Motor neuron (in vitro differentiated cells): ENCODE results near the gene TNFRSF18. TPM values are rescaled to one million over a fixed set of nuclear protein-coding genes. Genes with fewer than 3 reads are reported as not detected.

Source experiments
- ATAC-seq, 8 experiments: fragments of 200-7000 bp; cut with Tn5 transposase; replicated peaks in 6 of 8; 2 replicates each; pipeline ENCODE4 v1.8.0; 2021; ENCODE audit warnings: mild to moderate bottlenecking in 8 of 8, moderate library complexity in 8 of 8
- H3K27ac ChIP-seq, 2 donors: fragments of 250-450 bp; sonication (Bioruptor Pico); 2 replicates each; pipeline ENCODE4 v1.9.0; 2021; ENCODE audit warnings: antibody characterized with exemption in 2 of 2, mild to moderate bottlenecking in 2 of 2, moderate library complexity in 1 of 2
- H3K4me1 ChIP-seq, 2 donors: fragments of 250-450 bp; sonication (Bioruptor Pico); replicated peaks in 1 of 2; 2 replicates each; pipeline ENCODE4 v1.6.1; 2021; ENCODE audit warnings: antibody characterized with exemption in 2 of 2, mild to moderate bottlenecking in 2 of 2, moderate library complexity in 1 of 2
- H3K4me3 ChIP-seq, 5 donors: fragments of 250-450 bp; sonication (Bioruptor Pico); 2 replicates each; pipeline ENCODE4 v1.9.0; 2021; ENCODE audit warnings: antibody characterized with exemption in 5 of 5, mild to moderate bottlenecking in 5 of 5, moderate library complexity in 4 of 5
- WGBS, 10 experiments: fragments of 450-650 bp; shearing (Covaris generic); methylation state at CpG; one replicate each; pipeline ENCODE4 v1.0.0; 2022; 5-methylcytosine and 5-hydroxymethylcytosine counted together
- in situ Hi-C, 9 experiments: fragments of 400-800 bp; cut with MboI; loops; one replicate each; pipeline ENCODE4 v1.15.0; 2021; ENCODE audit warnings: low sequenced_read_pairs in 9 of 9, low pct_unique_long_range_greater_than_20kb in 2 of 9; ENCODE audit not compliant: unreplicated experiment in 9 of 9
- total RNA-seq, 8 experiments: library from RNA; unstranded; fragments of 300-600 nt; gene quantifications; 2 replicates each; pipeline versions ENCODE4 v1.2.3 to v1.2.4, GENCODE V29; 2022

TNFRSF18 gene
- total RNA-seq, 8 experiments from 2014 or later = 0.24 to 0.49 TPM; not detected in 6

DNA sequence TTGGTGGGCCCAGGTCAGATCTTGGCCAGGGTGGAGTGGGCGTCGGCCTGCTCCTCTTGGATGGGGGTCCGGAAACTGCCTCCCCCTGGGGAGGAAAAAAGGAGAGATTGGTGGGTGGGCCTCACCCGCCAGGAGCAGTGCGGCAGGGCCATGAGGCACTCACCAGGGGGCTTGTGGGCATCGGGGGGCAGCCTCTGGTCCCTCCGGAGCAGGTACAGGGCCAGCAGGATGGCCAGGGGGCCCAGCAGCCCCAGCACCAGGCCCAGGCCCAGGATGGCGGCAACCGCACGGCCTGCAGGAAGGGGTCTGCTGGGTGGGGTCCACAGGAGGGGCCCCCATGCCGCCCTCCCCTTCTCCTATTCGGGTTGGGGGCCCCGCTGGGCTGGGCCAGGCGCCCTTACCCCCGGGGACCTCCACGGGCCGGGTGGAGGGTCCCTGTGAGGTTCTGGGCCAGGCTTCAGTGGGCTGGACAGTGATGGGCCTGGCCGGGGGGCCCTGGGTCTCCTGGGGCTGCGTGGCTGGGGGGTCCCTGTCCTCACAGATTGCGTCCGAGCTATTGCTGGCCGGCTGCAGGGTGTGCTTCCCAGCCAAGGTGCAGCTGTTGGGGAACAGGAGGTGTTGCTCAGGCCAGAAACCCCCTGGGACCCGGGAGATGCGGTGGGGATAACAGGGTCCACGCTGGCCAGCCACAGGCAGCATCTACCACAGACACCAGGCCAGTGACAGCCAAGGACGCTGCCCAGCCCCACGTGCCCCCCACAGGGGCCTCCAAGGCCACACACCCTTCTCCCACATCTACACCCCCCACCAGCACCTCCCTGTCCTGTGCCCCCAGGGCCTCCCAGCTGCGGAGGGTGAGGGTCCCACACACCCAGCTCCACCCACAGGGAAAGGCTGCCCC lies 5.4 kb upstream of the TNFRSF18 start:
- no peak for ATAC-seq
- Histone ChIP-seq H3K4me3 (no peak overlapping the region), H3K27ac (no peak overlapping the region), H3K4me1 (peaks cover 9 to 24% of the 10 kb centered on the region in 2 donors)
- in situ Hi-C loops = no loop called here
- WGBS, 10 experiments = 67 to 88% (median 80%) methylated on average over 1 to 5 of the region's 28 CpGs; no CpG with 5 or more reads in 7 of the 10 experiments

DNA sequence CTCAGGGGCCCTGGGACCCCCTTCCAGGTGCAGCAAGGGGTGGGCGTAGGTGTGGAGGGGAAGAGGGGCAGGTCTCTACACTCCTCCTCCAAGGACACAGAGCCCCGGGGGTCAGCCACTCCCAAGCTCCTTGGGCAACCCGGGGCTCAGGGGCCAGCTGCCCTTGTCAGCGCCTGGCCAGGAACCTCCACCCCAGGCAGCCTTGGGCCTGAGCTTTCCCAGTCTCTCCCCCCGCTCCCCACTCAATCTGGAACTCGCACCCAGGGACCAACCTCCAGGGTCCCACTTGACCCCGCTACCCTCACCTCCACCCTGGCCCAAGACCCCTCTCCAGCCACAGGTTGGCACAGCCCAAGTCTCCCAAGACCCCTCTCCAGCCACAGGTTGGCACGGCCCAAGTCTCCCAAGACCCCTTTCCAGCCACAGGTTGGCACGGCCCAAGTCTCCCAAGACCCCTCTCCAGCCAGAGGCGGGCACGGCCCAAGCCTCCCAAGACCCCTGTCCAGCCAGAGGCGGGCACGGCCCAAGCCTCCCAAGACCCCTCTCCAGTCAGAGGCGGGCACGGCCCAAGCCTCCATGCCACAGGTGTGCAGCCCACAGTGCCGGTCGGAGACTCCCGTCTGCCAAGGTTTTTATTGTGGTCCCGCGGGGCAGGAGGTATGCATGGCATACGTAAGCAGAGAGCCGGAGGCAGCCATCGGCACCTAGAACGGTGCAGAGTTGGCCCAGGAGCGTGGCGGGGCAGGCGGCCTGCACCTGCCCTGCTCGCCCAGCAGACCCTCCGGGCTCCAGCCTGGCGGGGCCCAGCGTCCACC lies 4.5 kb upstream of the TNFRSF18 start:
- Histone ChIP-seq H3K27ac (no peak overlapping the region), H3K4me1 (peaks cover 11 to 32% of the 10 kb centered on the region in 2 donors), H3K4me3 (no peak overlapping the region)
- 63 to 100% (median 100%) methylated on average over 1 to 10 of the region's 31 CpGs; no CpG with 5 or more reads in 5 of the 10 experiments for WGBS, 10 experiments
- in situ Hi-C loops = no loop called here
- no peak for ATAC-seq

- H3K4me1 ChIP-seq = peaks cover 11 to 32% of the 10 kb centered on the region in 2 donors
- ATAC-seq = no peak
- peak overlapping the region in 1 of 2 donors; percentile 70 for H3K27ac ChIP-seq
- WGBS, 10 experiments = 40 to 100% (median 85%) methylated on average over 1 to 10 of the region's 38 CpGs; no CpG with 5 or more reads in 5 of the 10 experiments
- no peak overlapping the region for H3K4me3 ChIP-seq
- in situ Hi-C loops = no loop called here
These were observed 2.5 kb upstream of the TNFRSF18 start for GRCh38 chr1:1208713-1209433.

GRCh38 chr1:1207571-1207892 lies 1.1 kb upstream of the TNFRSF18 start:
- no peak for ATAC-seq
- WGBS, 10 experiments = 33 to 80% (median 40%) methylated on average over 1 to 3 of the region's 11 CpGs; no CpG with 5 or more reads in 7 of the 10 experiments
- H3K4me1 ChIP-seq = peaks cover 11 to 32% of the 10 kb centered on the region in 2 donors
- peak overlapping the region; percentile 49 to 60 for H3K27ac ChIP-seq
- in situ Hi-C loops = no loop called here
- H3K4me3 ChIP-seq = no peak overlapping the region

DNA sequence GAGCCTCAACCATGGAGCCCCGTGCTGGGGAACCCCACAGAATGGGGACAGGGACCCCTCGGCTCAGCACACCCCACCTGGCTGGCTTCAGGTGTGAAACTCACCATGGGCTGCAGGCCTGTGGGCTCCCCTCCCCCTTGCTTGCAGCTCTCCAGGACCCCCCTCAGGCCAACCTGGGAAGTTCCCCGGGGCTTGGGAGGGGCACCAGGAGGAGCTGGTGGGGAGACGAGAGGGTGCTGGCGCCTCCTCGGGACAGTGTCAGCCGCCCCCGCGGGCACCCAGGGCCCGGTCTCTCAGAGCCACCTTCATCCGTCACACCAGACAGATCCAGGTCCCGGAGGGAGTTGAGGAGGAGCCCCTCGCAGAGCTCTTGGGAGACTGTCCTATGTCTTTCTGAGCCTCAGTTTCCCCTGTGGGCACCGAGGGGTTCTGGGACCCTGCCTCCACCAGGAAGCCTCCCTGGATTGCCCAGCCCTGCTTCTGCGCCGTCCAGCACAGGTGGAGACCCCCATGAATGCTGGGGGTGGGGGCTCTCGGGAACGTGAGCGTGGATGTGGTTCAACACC lies 657 bp upstream of the TNFRSF18 start:
- in situ Hi-C loops = no loop called here
- no peak overlapping the region for H3K27ac ChIP-seq
- peaks cover 11 to 31% of the 10 kb centered on the region in 2 donors for H3K4me1 ChIP-seq
- no peak for ATAC-seq
- 33 to 100% (median 82%) methylated on average over 1 to 8 of the region's 19 CpGs; no CpG with 5 or more reads in 5 of the 10 experiments for WGBS, 10 experiments
- H3K4me3 ChIP-seq = no peak overlapping the region

DNA sequence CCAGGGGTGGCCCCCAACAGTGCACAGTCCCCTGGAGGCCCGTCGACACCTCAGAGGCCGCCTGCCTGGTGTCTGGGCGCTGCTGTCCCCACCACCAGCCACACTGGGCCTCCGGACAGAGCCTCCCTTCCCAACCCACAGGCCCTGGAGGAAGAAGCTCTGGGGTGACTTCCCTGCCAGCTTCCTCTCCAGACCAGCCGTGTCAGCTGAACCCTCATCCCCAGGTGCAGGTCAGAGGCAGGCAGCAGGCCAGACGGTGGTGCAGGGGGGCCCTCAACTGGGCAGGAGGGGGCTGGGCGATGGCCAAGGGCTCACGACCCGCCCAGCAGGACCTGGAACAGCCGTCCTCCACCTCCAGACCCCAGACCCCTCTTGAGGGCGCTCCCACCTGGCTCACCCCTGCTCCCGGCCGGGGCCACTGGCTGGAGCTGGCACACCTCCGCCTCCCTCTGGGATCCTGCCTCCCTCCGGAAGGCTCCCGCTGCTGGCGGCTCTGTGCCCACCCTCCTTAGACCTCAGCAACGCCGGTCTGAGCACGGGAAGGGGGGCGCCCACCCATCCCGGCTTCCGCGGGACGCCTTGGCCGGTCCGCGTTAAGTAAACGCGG lies 520 bp downstream of the TNFRSF18 start:
- H3K4me3 ChIP-seq = no peak overlapping the region
- H3K27ac ChIP-seq = no peak overlapping the region
- ATAC-seq = no peak
- peaks cover 13 to 33% of the 10 kb centered on the region in 2 donors for H3K4me1 ChIP-seq
- WGBS, 10 experiments = 5 to 55% (median 6%) methylated on average over 4 to 7 of the region's 31 CpGs; no CpG with 5 or more reads in 7 of the 10 experiments
- in situ Hi-C loops = no loop called here

- WGBS, 10 experiments = 40 to 80% (median 60%) methylated on average over 1 to 3 of the region's 19 CpGs; no CpG with 5 or more reads in 7 of the 10 experiments
- no peak overlapping the region for H3K4me3 ChIP-seq
- no peak for ATAC-seq
- no peak overlapping the region for H3K27ac ChIP-seq
- in situ Hi-C loops = no loop called here
- peaks cover 16 to 38% of the 10 kb centered on the region in 2 donors for H3K4me1 ChIP-seq
These were observed 1.2 kb downstream of the TNFRSF18 start for GRCh38 chr1:1204998-1205768.

DNA sequence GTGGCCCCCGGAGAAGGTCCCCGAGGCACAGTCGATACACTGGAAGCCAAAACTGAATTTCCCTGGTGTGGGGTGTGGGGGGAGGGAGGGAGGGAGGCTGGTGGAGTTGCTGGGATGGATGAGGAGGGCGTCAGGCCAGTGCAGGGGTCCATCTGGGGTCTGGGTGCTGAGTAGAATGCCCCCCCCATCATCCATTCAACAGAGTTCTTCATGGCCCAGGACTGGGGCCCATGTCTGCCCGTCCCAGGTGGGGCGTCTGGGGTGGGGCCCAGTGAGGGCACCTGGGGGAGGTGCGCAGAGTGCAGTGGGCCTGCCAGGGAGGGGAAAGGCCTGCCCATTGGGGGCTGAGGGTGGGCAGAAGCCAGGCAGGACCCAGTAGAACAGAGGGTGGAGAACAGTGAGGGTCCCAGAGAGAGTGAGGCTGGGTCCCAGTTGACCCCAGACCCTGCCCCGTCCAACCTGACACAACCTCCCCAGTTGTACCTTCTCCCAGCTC lies 1.9 kb downstream of the TNFRSF18 start:
- no peak for ATAC-seq
- peaks cover 16 to 38% of the 10 kb centered on the region in 2 donors for H3K4me1 ChIP-seq
- H3K27ac ChIP-seq = no peak overlapping the region
- in situ Hi-C loops = no loop called here
- no CpG with 5 or more reads among the region's 8 CpGs for WGBS, 10 experiments
- H3K4me3 ChIP-seq = no peak overlapping the region

DNA sequence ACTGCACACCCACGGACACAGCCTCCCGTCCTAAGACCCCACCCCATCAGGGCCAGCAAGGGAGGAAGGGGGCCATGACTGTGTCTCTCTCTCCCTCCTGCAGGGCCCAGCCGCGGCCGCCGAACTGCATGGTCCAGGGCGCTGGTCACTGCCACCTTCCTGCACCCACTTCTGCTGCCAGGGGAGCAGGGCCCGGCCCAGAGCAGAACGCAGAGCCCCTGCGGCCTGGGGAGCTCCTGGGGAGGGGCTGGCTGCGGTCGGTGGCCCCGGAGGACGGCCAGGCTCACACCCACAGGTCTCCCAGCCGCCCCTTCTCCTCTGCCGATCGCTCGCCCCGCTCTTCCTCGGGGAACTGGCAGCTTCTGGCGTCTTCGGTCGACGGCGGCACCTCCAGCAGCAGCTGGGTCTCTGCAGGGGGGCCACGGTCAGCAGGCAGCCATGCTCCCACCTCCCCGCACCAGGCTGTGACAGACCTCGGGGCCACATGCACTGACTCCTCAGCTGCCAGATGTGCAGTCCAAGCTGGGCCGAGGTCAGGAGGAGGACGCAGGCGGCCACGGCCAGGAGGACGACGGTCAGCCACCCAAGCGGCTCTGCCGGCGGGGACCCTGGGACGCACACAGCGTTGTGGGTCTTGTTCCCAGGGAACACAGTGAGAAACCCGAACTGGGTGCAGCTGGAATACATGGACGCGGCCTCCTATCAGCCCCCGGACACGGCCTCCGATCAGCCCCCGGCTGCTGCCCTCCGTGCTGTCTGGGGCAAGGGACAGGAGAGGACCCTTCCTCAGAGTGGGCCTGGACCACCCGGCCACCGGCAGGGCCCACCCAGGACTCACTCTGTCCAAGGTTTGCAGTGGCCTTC lies 2.6 kb downstream of the TNFRSF18 start:
- Histone ChIP-seq H3K4me1 (peaks cover 14 to 33% of the 10 kb centered on the region in 2 donors), H3K27ac (no peak overlapping the region), H3K4me3 (no peak overlapping the region)
- no peak for ATAC-seq
- 48 to 82% (median 73%) methylated on average over 5 to 19 of the region's 49 CpGs; no CpG with 5 or more reads in 6 of the 10 experiments for WGBS, 10 experiments
- in situ Hi-C loops = no loop called here

DNA sequence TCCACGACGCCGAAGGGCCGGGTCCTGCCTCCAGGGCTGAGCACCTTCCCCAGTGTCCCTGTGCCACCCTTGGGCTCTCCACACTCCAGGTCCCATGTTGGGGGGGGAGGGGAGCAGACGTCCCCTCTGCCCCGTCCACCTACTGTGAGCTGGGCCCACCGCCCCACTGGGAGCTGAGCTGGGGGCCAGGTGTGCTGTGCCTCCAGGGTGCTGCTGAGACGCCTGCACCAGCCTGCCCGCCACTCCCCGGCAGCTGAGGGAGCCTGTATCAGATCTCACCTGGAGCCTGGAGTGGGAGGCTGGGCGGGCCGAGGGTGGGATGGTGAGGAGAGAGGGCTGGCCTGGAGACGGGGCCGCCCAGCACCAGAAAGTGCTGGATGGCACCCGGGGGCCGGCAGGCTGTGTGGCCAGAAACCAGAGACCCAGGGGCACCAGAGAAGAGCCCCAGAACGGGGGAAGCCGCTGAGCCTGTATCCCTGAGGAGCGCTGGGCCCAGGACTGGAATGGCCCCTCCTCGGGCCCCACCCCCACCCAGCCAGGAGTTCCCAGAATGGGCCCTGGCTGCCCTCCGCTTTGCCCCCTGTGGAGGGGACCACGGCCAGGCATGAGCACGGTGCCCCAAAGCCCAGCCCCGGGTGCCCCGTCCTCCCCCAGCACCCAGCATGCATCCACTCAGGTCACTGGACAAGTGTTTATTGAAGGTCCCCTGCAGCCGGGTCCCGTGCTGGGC lies 3.4 kb downstream of the TNFRSF18 start:
- WGBS, 10 experiments = 40 to 100% methylated on average over 1 to 2 of the region's 27 CpGs; no CpG with 5 or more reads in 8 of the 10 experiments
- no peak overlapping the region for H3K27ac ChIP-seq
- in situ Hi-C loops = no loop called here
- peaks cover 7 to 27% of the 10 kb centered on the region in 2 donors for H3K4me1 ChIP-seq
- H3K4me3 ChIP-seq = no peak overlapping the region
- no peak for ATAC-seq
